ENCODE data around the gene NUP210.

DNA sequence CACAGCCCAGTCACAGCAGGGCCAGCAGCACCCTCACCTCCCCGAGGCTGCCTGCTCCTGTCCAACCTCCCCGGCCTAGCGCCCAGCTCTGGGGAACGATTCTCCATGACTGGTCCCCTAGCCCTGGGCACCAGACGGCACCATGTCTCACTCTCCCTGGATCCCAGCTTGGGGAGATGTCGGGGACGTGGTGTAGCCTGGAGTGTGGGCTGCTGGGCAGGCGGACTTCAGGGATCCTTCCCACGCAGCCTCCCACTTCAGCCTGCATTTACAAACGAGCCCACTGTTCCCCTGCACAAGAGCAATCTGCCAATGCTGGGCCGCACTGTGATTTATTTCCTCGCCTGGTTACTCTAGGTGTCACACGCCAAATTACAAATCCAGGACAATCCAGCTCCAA, 31.3 kb downstream of the NUP210 start:
- TF ChIP-seq, protein P1, sequence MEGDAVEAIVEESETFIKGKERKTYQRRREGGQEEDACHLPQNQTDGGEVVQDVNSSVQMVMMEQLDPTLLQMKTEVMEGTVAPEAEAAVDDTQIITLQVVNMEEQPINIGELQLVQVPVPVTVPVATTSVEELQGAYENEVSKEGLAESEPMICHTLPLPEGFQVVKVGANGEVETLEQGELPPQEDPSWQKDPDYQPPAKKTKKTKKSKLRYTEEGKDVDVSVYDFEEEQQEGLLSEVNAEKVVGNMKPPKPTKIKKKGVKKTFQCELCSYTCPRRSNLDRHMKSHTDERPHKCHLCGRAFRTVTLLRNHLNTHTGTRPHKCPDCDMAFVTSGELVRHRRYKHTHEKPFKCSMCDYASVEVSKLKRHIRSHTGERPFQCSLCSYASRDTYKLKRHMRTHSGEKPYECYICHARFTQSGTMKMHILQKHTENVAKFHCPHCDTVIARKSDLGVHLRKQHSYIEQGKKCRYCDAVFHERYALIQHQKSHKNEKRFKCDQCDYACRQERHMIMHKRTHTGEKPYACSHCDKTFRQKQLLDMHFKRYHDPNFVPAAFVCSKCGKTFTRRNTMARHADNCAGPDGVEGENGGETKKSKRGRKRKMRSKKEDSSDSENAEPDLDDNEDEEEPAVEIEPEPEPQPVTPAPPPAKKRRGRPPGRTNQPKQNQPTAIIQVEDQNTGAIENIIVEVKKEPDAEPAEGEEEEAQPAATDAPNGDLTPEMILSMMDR (conservative IDR thresholded peaks at IDR 0.05; ENCODE audit: low read depth, low read length) = no peak
- TF ChIP-seq EZH2 (IDR thresholded peaks at IDR 0.05; ENCODE audit: low read length, unreplicated experiment) = no peak
